GM19468 (cell line): ENCODE measurements around the gene IQSEC1.

Source experiments
- ATAC-seq: cut with Tn5 transposase; IDR thresholded peaks from one replicate; pipeline ENCODE4 v1.9.1; 2021; ENCODE audit warnings: mild to moderate bottlenecking, moderate library complexity, moderate number of reproducible peaks; ENCODE audit not compliant: unreplicated experiment; ENCODE audit errors: extremely low read depth

IQSEC1 gene

DNA sequence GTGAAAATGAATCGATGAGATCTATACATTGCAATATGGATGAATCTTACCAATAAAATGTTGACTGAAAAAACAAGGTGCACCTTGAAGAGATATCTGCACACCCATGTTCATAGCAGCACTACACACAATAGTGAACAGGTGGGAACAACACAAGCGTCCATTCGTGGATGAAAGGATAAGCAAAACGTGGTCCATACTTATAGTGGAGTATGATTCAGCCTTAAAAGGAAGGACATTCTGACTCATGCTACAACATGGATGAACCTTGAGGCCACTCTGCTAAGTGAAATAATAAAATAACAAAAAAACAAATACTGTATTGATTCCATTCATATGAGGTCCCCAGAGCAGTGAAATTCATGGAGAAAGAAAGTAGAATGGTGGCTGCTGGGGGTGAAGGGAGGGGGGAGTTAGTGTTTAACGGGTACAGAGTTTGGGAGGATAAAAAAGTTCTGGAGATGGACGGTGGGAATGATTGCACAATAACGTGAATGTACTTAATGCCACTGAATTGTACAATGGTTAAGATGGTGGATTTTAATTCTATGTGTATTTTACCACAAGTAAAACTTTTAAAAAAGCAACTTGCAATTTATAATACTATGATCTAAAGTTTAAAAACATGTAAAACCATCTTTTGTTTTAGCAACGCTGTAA lies 35.6 kb downstream of the IQSEC1 start:
- no peak for ATAC-seq

DNA sequence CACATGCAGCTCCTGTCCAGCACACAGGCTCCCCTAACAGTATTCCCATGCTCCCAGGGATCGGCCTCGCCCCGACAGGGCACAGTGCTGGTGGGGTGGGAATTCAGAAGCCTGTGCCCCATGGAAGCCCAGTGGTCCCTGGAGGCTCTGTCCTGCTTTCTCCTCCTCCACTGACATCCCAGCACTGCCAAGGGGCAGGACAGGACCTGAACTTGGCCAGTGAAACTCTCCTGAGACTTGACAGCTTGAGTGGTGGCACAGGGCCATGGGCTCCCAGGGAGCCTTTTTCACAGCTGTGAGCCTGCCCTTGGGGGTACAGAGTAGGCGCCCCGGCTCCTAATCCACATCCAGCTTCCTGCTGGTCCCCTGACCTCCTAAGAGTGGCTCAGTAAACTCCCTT lies 38.4 kb downstream of the IQSEC1 start:
- no peak for ATAC-seq

DNA sequence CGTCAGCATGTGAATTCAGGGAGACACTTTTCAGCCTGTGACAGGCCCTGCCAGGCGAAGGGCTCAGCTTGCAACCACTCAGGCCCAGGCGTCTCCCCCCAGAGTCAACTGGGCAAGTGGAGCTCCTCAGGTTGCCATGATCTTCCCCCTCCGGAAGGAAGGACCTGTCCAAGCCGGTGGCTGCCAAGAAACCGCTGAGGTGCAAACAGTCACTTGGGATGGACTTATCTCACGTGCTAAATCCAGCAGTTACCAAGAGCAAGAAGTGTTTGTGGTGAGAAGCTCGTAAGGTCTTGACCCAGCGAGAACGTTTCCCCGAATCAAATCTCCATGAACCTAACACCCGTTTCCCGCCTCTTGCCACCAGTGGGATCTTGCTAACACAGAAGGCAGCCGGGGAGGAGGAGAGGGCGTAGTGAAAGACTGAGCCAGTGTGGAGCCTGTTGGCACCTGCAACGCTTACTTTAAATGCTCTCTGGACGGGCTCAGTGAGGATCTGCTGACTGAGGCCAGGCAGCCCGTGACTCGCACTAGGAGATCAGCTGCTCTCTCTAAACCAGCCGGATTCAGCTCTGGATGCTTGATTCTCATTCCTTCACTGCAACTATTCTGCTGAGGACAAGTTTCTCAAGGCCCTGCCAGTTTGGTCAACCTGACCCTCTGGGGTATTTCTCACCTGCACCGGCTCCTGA lies 39.0 kb downstream of the IQSEC1 start:
- ATAC-seq: no peak

DNA sequence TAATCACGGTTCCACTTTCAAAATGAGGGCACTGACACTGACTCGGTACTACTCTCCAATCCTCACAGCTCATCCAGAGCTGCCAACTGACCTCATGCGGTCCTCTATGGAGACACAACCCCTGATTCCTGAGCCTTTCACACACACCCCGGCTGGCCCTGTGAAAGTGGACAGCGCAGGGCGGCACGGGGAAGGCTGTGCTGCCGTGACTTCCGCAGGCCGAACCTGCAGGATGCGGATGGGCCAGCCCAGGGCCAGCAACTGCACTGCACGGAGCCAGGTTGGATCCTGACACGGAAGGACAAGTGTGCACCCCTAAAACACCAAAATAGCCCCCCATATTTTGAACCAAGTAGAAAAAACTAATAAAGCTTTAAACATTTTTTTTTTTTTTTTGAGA lies 41.0 kb downstream of the IQSEC1 start:
- no peak for ATAC-seq

DNA sequence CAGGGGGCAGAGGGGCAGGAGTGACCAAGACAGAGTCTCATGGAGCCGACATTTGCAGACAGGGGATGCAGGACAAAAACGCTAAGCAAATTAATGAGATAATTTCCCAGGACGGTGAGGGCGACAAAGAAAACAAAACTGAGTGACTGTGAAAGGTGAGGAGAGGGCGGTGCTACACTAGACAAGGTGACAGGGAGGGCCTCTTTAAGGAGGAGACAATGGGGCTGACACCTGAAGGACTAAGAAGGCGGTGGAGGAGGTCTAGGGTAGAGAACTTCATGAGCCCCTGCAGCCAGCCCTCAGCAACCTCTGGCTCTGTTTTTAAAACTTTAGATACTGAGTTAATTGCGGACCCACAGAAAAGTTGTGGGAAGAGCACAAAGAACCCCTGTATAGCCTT lies 41.6 kb downstream of the IQSEC1 start:
- ATAC-seq: no peak

DNA sequence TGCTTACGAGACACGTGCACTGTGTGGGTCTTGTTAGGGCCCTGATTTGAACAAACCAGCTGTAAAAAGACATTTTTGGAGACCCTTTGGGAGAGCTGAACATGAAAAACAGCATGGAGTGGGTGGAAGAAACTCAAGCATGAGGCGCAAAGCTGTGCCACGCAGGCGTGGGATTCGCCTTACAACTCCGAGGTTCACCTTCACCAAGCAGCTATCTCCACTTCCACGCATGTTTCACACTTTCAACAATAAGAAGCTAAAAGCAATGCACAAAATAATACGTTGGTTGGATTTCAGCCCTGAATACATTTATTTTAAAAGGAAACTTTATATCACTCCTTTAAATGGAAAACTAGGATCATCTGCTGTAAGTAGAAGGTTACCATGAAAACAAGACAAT lies 42.5 kb downstream of the IQSEC1 start:
- ATAC-seq: no peak

DNA sequence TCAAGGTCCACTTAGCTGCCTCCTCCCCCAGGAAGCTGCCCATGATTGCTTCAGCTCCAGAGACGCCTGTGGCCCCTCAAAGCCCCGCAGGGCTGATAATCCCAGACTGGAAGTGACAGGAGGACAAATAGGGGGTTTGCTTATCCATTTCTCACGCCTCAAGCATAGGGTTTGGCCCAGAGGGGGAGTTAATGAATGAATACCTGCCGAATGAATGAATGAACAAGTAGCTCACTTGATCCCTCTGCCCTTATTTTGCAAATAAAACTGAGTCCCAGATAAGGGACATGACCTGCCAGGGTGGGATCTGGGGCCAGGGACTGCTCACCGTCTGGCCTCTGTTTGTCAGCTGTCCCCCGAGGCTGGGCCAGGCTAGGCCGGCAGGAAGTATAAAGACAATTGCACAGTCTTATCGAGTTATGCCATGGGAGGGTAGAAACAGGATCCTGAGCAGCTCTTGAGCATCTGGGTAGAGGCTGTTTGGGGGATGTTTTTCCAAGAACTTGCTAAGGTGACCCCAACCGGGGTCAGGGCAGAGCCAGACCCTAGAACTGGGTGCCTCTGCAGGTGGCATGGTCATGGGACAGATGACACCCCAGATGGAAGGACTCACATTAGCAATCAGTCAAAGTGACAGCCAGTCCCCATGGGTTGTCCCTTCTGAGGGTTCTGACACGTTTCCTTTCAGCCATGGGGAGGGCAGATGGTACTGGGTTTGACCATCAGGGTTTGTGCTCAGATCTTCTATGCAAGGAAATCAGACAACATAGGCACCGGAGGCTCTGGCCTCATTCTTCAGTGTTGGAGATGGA lies 45.0 kb downstream of the IQSEC1 start:
- ATAC-seq: no peak

DNA sequence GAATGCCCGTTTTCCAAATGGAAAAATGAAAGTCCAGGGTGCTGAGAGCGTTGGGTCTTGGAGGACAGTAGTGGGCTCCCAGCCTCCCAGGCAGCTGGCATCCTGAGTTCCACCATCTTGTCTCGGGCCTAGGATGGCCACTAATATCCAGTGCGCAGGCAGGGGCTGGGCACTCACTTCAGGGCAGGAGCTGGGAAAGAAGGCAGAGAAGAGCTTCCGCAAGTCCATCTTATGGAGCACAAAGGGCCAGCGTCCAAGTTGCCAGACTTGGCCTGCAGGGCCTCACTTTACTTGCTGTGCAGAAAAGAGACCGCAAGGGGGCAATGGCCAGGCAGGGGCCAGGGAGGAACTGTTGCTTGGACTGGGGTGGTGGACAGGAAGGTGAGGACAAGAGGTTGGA lies 46.1 kb downstream of the IQSEC1 start:
- no peak for ATAC-seq

DNA sequence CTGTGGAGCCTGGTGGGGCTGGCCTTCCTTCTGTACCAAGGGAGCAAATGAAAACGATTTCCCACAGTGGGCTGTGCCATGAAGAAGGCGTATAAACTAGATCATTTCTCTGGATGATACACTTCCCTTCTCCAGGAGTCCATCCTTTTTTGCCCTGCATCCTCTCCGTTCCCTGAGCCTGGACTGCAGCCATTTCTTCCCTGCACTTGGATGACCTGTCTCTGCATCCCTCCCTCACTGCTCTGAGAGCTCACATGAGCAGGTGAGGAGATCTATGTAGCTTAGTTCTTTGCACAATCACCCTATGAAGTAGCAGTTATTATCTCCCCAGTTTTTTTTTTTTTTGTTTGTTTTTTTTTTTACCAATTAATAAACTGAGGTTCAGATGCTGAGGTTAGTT lies 46.7 kb downstream of the IQSEC1 start:
- ATAC-seq: no peak

DNA sequence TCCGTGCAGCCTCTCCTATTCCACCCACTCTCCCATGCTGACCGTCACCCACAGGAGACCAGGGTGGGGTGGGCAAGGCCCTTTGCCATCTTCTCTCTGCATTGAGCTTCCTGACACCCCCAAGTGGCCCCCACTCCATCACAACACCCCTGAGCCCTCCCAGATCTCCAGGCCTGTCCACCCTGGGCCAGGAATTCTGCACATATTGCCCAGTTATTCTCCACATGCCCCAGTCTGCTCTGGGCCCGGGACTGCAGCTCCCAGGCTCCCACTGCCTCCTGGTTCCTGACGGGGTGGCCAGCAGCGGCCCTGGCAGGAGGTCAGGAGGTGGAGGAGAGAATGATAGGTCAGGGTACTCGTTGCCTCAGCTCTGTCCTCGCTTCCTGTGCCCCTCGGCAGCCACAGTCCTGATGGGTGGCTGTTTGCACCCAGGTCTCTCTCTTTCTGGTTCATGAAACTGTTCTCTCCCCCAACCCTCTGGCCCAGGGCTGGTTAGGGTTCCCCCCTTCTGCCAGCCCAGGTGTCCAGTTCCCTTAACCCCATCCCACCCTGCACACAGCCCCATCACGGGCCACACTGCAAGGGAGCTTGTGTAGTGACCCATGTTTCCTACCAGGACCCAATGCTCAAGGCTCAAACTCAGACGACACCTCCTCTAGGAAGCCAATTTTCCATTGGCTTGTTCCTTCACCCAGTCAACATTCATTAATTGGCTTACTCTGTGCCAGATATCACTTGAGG lies 47.3 kb downstream of the IQSEC1 start:
- ATAC-seq: no peak

DNA sequence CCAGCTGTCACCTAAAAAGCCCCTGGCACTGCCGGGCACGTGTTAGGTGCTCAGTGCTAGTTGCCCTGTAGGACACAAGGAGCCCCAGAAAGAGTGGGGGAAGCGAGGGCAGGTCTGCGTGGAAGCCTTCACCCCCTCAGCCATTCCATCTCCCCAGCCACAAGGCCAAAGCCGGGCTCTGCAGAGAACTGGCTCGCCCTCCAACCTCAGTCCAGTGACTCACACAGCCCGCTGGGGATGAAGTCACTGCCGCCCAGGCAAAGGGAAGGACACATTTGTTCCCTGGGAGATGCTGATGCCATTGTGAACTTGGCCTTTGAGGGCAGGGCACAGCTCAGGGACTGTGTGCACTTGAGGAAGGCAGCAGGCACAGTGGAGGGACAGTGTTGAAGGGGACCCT lies 48.1 kb downstream of the IQSEC1 start:
- no peak for ATAC-seq

DNA sequence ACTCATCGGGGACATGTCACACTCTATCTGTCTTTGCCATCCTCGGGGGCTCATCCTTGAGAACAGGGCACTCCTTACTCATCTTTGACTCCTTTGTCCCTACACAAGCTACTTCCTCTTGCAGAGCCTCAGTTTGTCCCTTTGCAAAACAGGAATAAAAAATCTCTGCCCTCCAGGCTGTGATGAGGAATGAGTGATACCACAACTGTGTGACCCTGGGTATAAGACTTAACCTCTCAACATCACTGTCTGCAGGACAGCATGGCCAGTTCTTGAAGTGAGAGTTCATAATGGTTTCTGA lies 48.5 kb downstream of the IQSEC1 start:
- ATAC-seq: no peak

DNA sequence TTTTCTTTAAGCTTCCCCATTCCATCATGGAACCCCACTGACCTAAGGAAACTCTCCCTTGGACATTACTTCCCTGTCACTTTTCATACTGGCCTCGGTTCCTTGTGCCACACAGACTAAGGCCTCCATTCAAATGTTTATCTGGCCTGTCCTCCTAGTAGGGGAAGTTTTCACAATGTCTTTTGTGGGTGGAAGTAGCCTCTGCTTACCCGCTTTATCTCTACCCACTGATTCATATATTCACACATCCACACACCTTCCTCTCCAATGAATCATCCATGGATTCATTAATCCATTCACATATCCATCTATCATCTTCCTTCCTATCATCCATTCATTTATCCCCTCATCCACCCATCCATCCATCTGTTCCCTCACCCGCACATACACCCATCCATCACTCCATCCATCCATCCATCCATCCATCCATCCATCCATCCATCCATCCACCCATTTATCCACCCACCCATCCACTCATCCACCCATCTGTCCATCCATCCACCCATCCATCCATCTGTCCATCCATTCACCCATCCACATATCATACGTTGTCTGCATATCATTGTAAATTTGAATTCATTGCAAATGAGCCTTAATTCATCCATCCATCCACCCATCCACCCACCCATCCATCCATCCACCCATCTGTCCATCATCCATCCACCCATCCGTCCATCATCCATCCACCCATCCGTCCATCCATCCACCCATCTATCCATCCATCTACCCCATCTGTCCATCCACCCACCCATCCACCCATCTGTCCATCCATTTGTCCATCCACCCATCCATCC lies 49.1 kb downstream of the IQSEC1 start:
- ATAC-seq: no peak

DNA sequence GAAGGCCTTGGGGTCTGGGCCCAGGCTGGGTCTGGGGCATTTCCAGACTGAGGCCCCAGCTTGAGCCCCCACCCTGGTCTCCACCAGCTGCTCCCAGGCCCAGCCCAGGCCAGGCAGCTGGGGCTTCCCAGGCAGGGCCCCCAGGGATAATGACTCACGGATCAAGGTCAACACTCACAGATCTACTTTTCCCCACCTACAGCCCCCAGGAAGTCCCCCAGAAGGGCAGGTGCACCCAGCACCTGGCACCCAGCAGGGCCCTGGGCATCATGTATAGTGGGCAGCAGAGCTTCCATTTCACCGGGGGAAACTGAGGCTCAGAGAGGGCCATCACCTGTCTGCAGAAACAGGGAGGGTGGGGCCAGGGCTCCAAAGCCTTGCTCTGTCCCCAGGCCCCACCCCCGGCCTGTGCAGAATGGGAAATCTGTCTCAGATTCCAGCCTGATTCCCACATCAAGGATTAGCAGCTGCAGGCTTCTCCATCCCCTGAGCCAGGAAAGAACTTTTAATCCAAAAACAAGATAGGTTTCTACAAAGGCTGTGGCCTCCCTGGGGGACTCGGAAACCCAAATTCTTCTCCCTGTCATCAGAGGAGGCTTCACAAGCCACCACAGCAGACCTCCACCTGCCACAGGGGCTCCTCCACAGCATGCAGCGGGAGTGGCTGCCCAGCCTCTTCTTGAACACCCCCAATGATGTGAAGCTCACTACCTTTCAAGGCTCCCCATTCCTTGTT lies 49.8 kb downstream of the IQSEC1 start:
- ATAC-seq: no peak

DNA sequence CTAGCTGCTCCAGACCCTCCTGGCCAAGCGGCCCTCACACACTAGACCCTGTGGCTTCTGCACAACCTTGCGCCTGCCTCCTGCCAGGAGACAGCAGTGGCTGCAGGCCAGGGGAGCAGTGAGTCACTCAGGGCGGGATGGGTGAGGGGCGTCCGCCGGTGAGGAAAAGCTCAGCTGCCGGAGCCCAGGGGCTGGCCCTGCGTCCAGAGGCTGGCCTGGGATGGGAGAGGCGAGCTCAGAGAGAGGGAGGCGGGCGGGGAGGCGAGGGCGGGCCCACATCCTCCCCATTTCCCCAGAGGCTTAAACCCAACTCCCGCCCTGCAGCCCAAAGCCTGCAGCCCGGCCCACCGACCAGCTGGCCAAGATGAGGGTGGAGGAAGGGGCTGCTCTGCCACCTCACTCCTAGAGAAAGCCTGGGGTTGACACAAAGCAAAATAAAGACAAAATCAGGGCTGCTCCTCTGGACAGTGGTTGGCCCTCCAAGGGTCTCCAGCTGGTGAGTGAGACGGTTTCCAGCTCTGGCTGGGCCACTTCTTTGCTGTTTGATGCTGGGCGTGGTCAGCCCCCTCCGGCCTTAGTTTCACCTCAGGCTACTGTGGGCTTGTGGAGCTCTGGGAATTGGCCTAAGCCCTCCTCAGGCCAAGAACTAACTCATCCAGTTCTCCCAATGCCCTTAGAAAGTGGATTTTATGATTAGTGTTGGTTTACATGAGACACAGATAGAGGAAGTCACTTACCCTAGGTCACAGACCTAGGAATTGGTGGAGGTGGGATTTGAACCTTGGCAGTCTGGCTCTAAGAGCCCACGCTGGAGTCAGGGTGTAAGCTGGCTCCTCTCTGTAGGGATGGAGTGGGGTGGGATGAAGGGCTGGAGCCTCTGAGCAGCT lies 50.6 kb downstream of the IQSEC1 start:
- ATAC-seq: no peak

DNA sequence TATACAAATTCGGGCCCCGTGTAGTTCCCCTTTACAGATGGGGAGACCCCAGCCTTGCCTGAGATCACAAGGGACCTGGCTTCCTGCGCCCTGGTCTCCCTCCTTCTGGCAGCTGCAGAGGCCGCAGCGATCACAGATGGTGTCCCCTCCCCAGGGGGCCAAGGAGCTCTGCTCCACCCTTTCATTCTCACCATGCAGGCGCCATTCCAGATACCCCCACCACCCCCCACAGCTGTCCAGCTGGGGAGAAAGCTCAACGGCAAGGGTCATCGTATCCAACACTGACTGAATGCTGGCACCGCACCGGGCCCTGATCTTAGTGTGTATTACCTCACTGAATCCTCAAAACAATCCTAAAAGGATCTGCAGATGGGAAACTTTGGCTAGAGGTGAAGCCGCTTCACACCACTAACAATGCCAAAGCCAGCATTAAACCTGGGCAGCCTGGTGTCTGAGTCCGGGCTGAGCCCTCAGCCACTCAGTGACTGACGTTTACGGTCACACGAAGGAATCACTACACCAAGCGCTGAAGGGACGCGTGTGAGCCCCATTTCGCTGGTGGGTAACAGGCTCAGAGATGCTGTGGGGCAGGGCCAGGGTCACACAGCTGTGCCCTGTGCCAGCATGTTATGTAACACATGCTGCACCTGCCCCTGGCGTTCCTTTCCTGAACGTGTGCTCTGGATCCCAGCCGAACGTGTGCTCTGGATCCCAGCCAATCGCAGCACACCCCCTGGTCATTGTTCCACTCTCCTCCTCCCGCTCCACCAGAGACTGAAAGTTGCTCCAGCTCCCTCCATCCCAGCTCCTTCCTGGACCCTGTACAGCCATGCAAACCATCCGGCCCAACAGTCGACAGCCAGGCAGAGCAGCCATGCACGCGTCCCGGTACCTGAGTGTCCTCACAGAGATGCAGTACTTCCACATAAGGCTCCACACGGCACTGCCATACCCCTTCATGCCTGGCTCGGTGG lies 51.8 kb downstream of the IQSEC1 start:
- no peak for ATAC-seq

DNA sequence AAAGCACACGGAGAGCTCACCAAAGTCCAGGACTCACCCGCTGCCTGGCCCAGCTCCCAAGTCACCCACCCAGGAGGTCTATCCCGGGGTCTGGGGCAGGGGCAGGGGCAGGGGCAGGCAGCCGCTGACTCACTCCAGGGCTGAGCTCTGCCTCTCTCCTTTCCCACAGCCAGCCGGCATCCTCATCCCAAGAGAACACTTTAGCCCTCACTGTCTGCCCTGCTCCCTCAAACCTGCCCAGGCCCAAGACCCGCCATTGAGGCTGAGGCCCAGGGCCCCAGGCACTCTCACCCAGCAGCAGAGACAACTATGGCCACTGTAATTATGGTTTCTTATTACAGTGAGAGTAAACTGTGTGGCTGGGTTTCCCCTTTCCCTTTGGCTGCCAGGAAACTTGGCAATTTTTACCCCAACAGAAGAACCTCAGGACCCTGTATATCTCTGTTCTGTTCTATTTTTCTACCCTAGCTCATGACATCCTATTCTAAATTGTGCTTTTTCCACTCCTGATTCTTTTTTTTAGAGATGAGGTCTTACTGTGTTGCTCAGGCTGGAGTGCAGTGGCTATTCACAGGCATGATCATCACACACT lies 53.0 kb downstream of the IQSEC1 start:
- ATAC-seq: no peak
